Measurements from ENCODE around the gene TSHZ2. TPM values are rescaled to one million over a fixed set of nuclear protein-coding genes. Genes with fewer than 3 reads are reported as not detected.

The TSHZ2 gene
- polyA plus RNA-seq (2012; ENCODE audit: insufficient read depth, insufficient read length, low read depth) = 12.7 TPM

GRCh38 chr20:52972190-52972937, at the start of gene TSHZ2:
Gene TSHZ2 (plus strand): TSS chr20:52972358. CDS start chr20:52973294, 936 bp downstream.
- DNase-seq = peak; percentile 70
- H3K4me3 ChIP-seq (ENCODE audit: low read depth, low read length) = peak within 1 kb of the TSS; percentile 98
- no peak for TF ChIP-seq CTCF (IDR thresholded peaks at IDR 0.05; ENCODE audit: low read depth, low read length)
- no peaks in the 10 kb centered on the region for H3K27me3 ChIP-seq
- no peaks in the 10 kb centered on the region for H3K36me3 ChIP-seq
- H3K4me1 ChIP-seq = peaks cover 8% of the 10 kb centered on the region
- no peaks in the 10 kb centered on the region for H3K9me3 ChIP-seq

GRCh38 chr20:52922436-52922835, 49.7 kb upstream of the TSHZ2 start:
- no peak overlapping the region for H3K4me3 ChIP-seq (ENCODE audit: low read depth, low read length)
- H3K36me3 ChIP-seq = no peaks in the 10 kb centered on the region
- H3K27me3 ChIP-seq = no peaks in the 10 kb centered on the region
- DNase-seq = no peak
- H3K4me1 ChIP-seq = no peaks in the 10 kb centered on the region
- TF ChIP-seq CTCF (IDR thresholded peaks at IDR 0.05; ENCODE audit: low read depth, low read length) = no peak
- no peaks in the 10 kb centered on the region for H3K9me3 ChIP-seq

GRCh38 chr20:52923123-52923937, 48.8 kb upstream of the TSHZ2 start:
- TF ChIP-seq CTCF (IDR thresholded peaks at IDR 0.05; ENCODE audit: low read depth, low read length) = no peak
- Histone ChIP-seq H3K36me3 (no peaks in the 10 kb centered on the region), H3K4me3 (ENCODE audit: low read depth, low read length) (no peak overlapping the region), H3K9me3 (no peaks in the 10 kb centered on the region), H3K27me3 (no peaks in the 10 kb centered on the region), H3K4me1 (no peaks in the 10 kb centered on the region)
- DNase-seq = no peak

GRCh38 chr20:52924411-52925271, 47.5 kb upstream of the TSHZ2 start:
- H3K36me3 ChIP-seq = no peaks in the 10 kb centered on the region

GRCh38 chr20:52926505-52926904, 45.7 kb upstream of the TSHZ2 start:
- Histone ChIP-seq H3K4me1 (no peaks in the 10 kb centered on the region), H3K36me3 (no peaks in the 10 kb centered on the region), H3K9me3 (no peaks in the 10 kb centered on the region), H3K4me3 (ENCODE audit: low read depth, low read length) (no peak overlapping the region), H3K27me3 (no peaks in the 10 kb centered on the region)
- TF ChIP-seq CTCF (IDR thresholded peaks at IDR 0.05; ENCODE audit: low read depth, low read length) = no peak
- no peak for DNase-seq

More at GRCh38 chr20:52924411-52925271, 47.5 kb upstream of the TSHZ2 start:
- Histone ChIP-seq H3K27me3 (no peaks in the 10 kb centered on the region), H3K4me1 (no peaks in the 10 kb centered on the region), H3K4me3 (ENCODE audit: low read depth, low read length) (no peak overlapping the region), H3K9me3 (no peaks in the 10 kb centered on the region)
- TF ChIP-seq CTCF (IDR thresholded peaks at IDR 0.05; ENCODE audit: low read depth, low read length) = no peak
- DNase-seq = no peak
